Naive thymus-derived CD8-positive, alpha-beta T cell (primary cell): ENCODE results near the gene CASP6. TPM values are rescaled to one million over a fixed set of nuclear protein-coding genes. Genes with fewer than 3 reads are reported as not detected.
"Not testable (repeated sequence)": the region's sequence is repeated elsewhere in the genome, so short reads cannot be mapped to it uniquely, and the experiment has no call there.

ENCODE experiments used
- ATAC-seq, 2 donors: fragments of 150-1000 bp; cut with Tn5 transposase in 1 of 2; sonication (Bioruptor Pico), chemical (Tn5 transposase) in 1 of 2; 1 replicate in 1 of 2; 2 replicates in 1 of 2; pipeline ENCODE4 v1.10.0; 2021; ENCODE audit warnings: mild to moderate bottlenecking in 2 of 2, moderate library complexity in 2 of 2
- POLR2A ChIA-PET: fragments of 350-600 bp; sonication (Branson Sonifier 250); formaldehyde crosslinking; loops from one replicate; lab custom pipeline; 2021; ENCODE audit warnings: antibody characterized with exemption; lab: Charles Lee
- DNase-seq, 10 donors: peaks; one replicate each; pipeline versions ENCODE4 v3.0.0 to v3.0.0-alpha.2; 2020 to 2022
- H3K27ac Mint-ChIP-seq, 10 donors: one replicate each; pipeline ENCODE4 v1.8.0; 2020 to 2022; ENCODE audit warnings: mild to moderate bottlenecking in 10 of 10, mixed read lengths in 10 of 10, moderate library complexity in 4 of 10, inconsistent platforms in 1 of 10
- H3K27me3 Mint-ChIP-seq, 5 donors: one replicate each; pipeline ENCODE4 v1.8.0; 2021 to 2022; ENCODE audit warnings: mixed read lengths in 5 of 5
- H3K36me3 Mint-ChIP-seq, 3 donors: one replicate each; pipeline ENCODE4 v1.8.0; 2020 to 2022; ENCODE audit warnings: mixed read lengths in 3 of 3, mild to moderate bottlenecking in 2 of 3, inconsistent platforms in 1 of 3
- H3K4me1 Mint-ChIP-seq, 4 donors: one replicate each; pipeline ENCODE4 v1.8.0; 2021 to 2022; ENCODE audit warnings: mixed read lengths in 4 of 4
- H3K4me3 Mint-ChIP-seq, 10 donors: one replicate each; pipeline ENCODE4 v1.8.0; 2020 to 2022; ENCODE audit warnings: mild to moderate bottlenecking in 10 of 10, mixed read lengths in 10 of 10, moderate library complexity in 6 of 10, inconsistent platforms in 1 of 10
- H3K9me3 Mint-ChIP-seq, 9 donors: one replicate each; pipeline ENCODE4 v1.8.0; 2020 to 2022; ENCODE audit warnings: mixed read lengths in 9 of 9, mild to moderate bottlenecking in 3 of 9, inconsistent platforms in 1 of 9, moderate library complexity in 1 of 9
- polyA plus RNA-seq, 3 donors: library from polyadenylated mRNA; unstranded; fragments of 300-500 nt; fragmentation: Illumina TruSeq; gene quantifications; one replicate each; pipeline ENCODE4 v1.2.3, GENCODE V29; 2021
- total RNA-seq, 8 experiments: library from RNA in 2 of 8; stranded (reverse) in 2 of 8; gene quantifications; one replicate each; pipeline ENCODE4 v1.2.3 and lab custom pipeline; 2021 to 2026

Gene CASP6
- total and polyA plus RNA-seq, 5 experiments from 2014 or later: 17.8 to 87.7 (median 57.2) TPM

- peaks cover 11 to 71% (median 44%) of the 10 kb centered on the region in 3 donors for H3K36me3 Mint-ChIP-seq
- peak overlapping the region in 7 of 10 donors; percentile 12 to 79 (median 47) for H3K27ac Mint-ChIP-seq
- no peaks in the 10 kb centered on the region for H3K27me3 Mint-ChIP-seq
- no peaks in the 10 kb centered on the region for H3K9me3 Mint-ChIP-seq
- POLR2A ChIA-PET: interaction anchor here (0.7 kb wide), 1 partner anchor 1063 kb away, joined by 4 read pairs; no protein-coding TSS in a partner anchor
- H3K4me3 Mint-ChIP-seq: no peak overlapping the region
- peaks cover 14 to 34% (median 17%) of the 10 kb centered on the region in 4 donors for H3K4me1 Mint-ChIP-seq
- DNase-seq: no peak
- ATAC-seq: no peak
Observed at GRCh38 chr4:109682875-109683274, 20.4 kb downstream of the CASP6 start.

- Mint-ChIP-seq H3K27ac (peak overlapping the region in 1 of 10 donors; percentile 62), H3K4me1 (peaks cover 17 to 49% (median 28%) of the 10 kb centered on the region in 4 donors), H3K36me3 (peaks cover 4 to 46% (median 34%) of the 10 kb centered on the region in 3 donors)
- not testable (repeated sequence) for ATAC-seq, H3K4me3 Mint-ChIP-seq, DNase-seq, H3K27me3 Mint-ChIP-seq, H3K9me3 Mint-ChIP-seq
- POLR2A ChIA-PET: interaction anchor here (0.6 to 0.7 kb wide), 2 partner anchors 10 to 14 kb away, joined by 3 read pairs; no protein-coding TSS in a partner anchor
Observed at GRCh38 chr4:109678925-109679324, 24.3 kb downstream of the CASP6 start.

- POLR2A ChIA-PET: interaction anchor here (0.6 to 0.7 kb wide), 2 partner anchors 10 to 14 kb away, joined by 3 read pairs; no protein-coding TSS in a partner anchor
- Mint-ChIP-seq H3K4me1 (peaks cover 14 to 52% (median 26%) of the 10 kb centered on the region in 4 donors), H3K36me3 (peaks cover 4 to 46% (median 36%) of the 10 kb centered on the region in 3 donors)
- H3K4me3 Mint-ChIP-seq, DNase-seq, H3K27ac Mint-ChIP-seq, H3K9me3 Mint-ChIP-seq, ATAC-seq, H3K27me3 Mint-ChIP-seq: not testable (repeated sequence)
Observed at GRCh38 chr4:109678472-109678871, 24.8 kb downstream of the CASP6 start.

GRCh38 chr4:109676886-109677285 lies 26.4 kb downstream of the CASP6 start:
- peaks cover 5 to 47% (median 18%) of the 10 kb centered on the region in 4 donors for H3K4me1 Mint-ChIP-seq
- H3K9me3 Mint-ChIP-seq: peaks cover 0 to under 1% (median 0%) of the 10 kb centered on the region in 9 donors
- DNase-seq: no peak
- H3K27me3 Mint-ChIP-seq: no peaks in the 10 kb centered on the region
- peaks cover 4 to 37% (median 28%) of the 10 kb centered on the region in 3 donors for H3K36me3 Mint-ChIP-seq
- POLR2A ChIA-PET: interaction anchor here (1.1 kb wide), 1 partner anchor 34 kb away, joined by 3 read pairs; no protein-coding TSS in a partner anchor
- peak overlapping the region in 8 of 10 donors; percentile 10 to 84 (median 44) for H3K27ac Mint-ChIP-seq
- ATAC-seq: peak; percentile 29 to 30
- H3K4me3 Mint-ChIP-seq: no peak overlapping the region

GRCh38 chr4:109675843-109676242 lies 27.4 kb downstream of the CASP6 start:
- H3K4me3 Mint-ChIP-seq: no peak overlapping the region
- H3K36me3 Mint-ChIP-seq: peaks cover 7 to 39% (median 35%) of the 10 kb centered on the region in 3 donors
- no peaks in the 10 kb centered on the region for H3K27me3 Mint-ChIP-seq
- DNase-seq (no peak), ATAC-seq (no peak)
- peak overlapping the region in 9 of 10 donors; percentile 3 to 83 (median 44) for H3K27ac Mint-ChIP-seq
- POLR2A ChIA-PET: no interaction called here
- H3K9me3 Mint-ChIP-seq: peaks cover 0 to 10% (median 7%) of the 10 kb centered on the region in 9 donors
- H3K4me1 Mint-ChIP-seq: peaks cover 8 to 50% (median 17%) of the 10 kb centered on the region in 4 donors

- Mint-ChIP-seq H3K27ac (peak overlapping the region in 4 of 10 donors; percentile 41 to 71 (median 49)), H3K4me1 (peaks cover 8 to 47% (median 17%) of the 10 kb centered on the region in 4 donors)
- POLR2A ChIA-PET: no interaction called here
Observed at GRCh38 chr4:109675181-109675580, 28.1 kb downstream of the CASP6 start.

GRCh38 chr4:109673303-109673702 lies 29.9 kb downstream of the CASP6 start:
- POLR2A ChIA-PET: no interaction called here
- ATAC-seq: no peak
- Mint-ChIP-seq H3K9me3 (peaks cover 0 to 11% (median 7%) of the 10 kb centered on the region in 9 donors), H3K36me3 (peaks cover 7 to 34% (median 31%) of the 10 kb centered on the region in 3 donors), H3K27me3 (no peaks in the 10 kb centered on the region), H3K27ac (peak overlapping the region in 1 of 10 donors; percentile 53), H3K4me1 (peaks cover 20 to 56% (median 33%) of the 10 kb centered on the region in 4 donors), H3K4me3 (no peak overlapping the region)
- DNase-seq: no peak

More at GRCh38 chr4:109675181-109675580, 28.1 kb downstream of the CASP6 start:
- DNase-seq (no peak), ATAC-seq (no peak)
- peaks cover 0 to 11% (median 7%) of the 10 kb centered on the region in 9 donors for H3K9me3 Mint-ChIP-seq
- no peaks in the 10 kb centered on the region for H3K27me3 Mint-ChIP-seq
- H3K4me3 Mint-ChIP-seq: no peak overlapping the region
- peaks cover 7 to 37% (median 36%) of the 10 kb centered on the region in 3 donors for H3K36me3 Mint-ChIP-seq

GRCh38 chr4:109672169-109672930 lies 30.9 kb downstream of the CASP6 start:
- H3K9me3 Mint-ChIP-seq: peaks cover 0 to 11% (median 7%) of the 10 kb centered on the region in 9 donors
- no peak for ATAC-seq
- POLR2A ChIA-PET: no interaction called here
- H3K4me1 Mint-ChIP-seq: peaks cover 25 to 63% (median 40%) of the 10 kb centered on the region in 4 donors
- H3K27ac Mint-ChIP-seq: peak overlapping the region in 1 of 10 donors; percentile 5
- no peak overlapping the region for H3K4me3 Mint-ChIP-seq
- no peaks in the 10 kb centered on the region for H3K27me3 Mint-ChIP-seq
- DNase-seq: no peak
- peaks cover 7 to 32% (median 31%) of the 10 kb centered on the region in 3 donors for H3K36me3 Mint-ChIP-seq

GRCh38 chr4:109671350-109671749 lies 31.9 kb downstream of the CASP6 start:
- no peak for ATAC-seq
- Mint-ChIP-seq H3K27me3 (no peaks in the 10 kb centered on the region), H3K4me3 (peak overlapping the region in 1 of 10 donors; percentile 34), H3K9me3 (peaks cover 0 to 11% (median 7%) of the 10 kb centered on the region in 9 donors), H3K27ac (peak overlapping the region in 5 of 10 donors; percentile 8 to 42 (median 13)), H3K36me3 (peaks cover 7 to 36% (median 27%) of the 10 kb centered on the region in 3 donors), H3K4me1 (peaks cover 28 to 63% (median 46%) of the 10 kb centered on the region in 4 donors)
- no peak for DNase-seq
- POLR2A ChIA-PET: no interaction called here

GRCh38 chr4:109665783-109666485 lies 37.3 kb downstream of the CASP6 start:
- ATAC-seq: no peak
- Mint-ChIP-seq H3K36me3 (peaks cover 0 to 51% (median 11%) of the 10 kb centered on the region in 3 donors), H3K4me3 (peak overlapping the region in 5 of 10 donors; percentile 12 to 49 (median 30)), H3K4me1 (peaks cover 29 to 67% (median 51%) of the 10 kb centered on the region in 4 donors), H3K27me3 (no peaks in the 10 kb centered on the region), H3K27ac (peak overlapping the region in 8 of 10 donors; percentile 17 to 82 (median 62)), H3K9me3 (peaks cover 0 to 2% (median 0%) of the 10 kb centered on the region in 9 donors)
- DNase-seq: no peak
- POLR2A ChIA-PET: interaction anchor here (0.9 kb wide), 1 partner anchor 105 kb away, joined by 3 read pairs; no protein-coding TSS in a partner anchor

- no peak overlapping the region for H3K4me3 Mint-ChIP-seq
- ATAC-seq (no peak), DNase-seq (no peak)
- H3K27me3 Mint-ChIP-seq: no peaks in the 10 kb centered on the region
- peaks cover 0 to 59% (median 7%) of the 10 kb centered on the region in 3 donors for H3K36me3 Mint-ChIP-seq
- POLR2A ChIA-PET: interaction anchor here (1.0 to 1.2 kb wide), 2 partner anchors 14 to 22 kb away, joined by 3 read pairs; no protein-coding TSS in a partner anchor
- H3K27ac Mint-ChIP-seq: peak overlapping the region in 7 of 10 donors; percentile 17 to 77 (median 52)
- H3K4me1 Mint-ChIP-seq: peaks cover 14 to 61% (median 40%) of the 10 kb centered on the region in 4 donors
- no peaks in the 10 kb centered on the region for H3K9me3 Mint-ChIP-seq
Observed at GRCh38 chr4:109662771-109663170, 40.5 kb downstream of the CASP6 start.

- peaks cover 0 to 58% (median 7%) of the 10 kb centered on the region in 3 donors for H3K36me3 Mint-ChIP-seq
- peak overlapping the region in 7 of 10 donors; percentile 9 to 93 (median 59) for H3K27ac Mint-ChIP-seq
- POLR2A ChIA-PET: interaction anchor here (0.8 kb wide), 1 partner anchor 134 kb away, joined by 3 read pairs; no protein-coding TSS in a partner anchor
Observed at GRCh38 chr4:109662116-109662515, 41.1 kb downstream of the CASP6 start.

More at GRCh38 chr4:109662116-109662515, 41.1 kb downstream of the CASP6 start:
- ATAC-seq (no peak), DNase-seq (no peak)
- H3K9me3 Mint-ChIP-seq: no peaks in the 10 kb centered on the region
- H3K4me3 Mint-ChIP-seq: no peak overlapping the region
- peaks cover 13 to 62% (median 40%) of the 10 kb centered on the region in 4 donors for H3K4me1 Mint-ChIP-seq
- H3K27me3 Mint-ChIP-seq: no peaks in the 10 kb centered on the region
